IPS-NIHi7 (cell line): ENCODE data around the gene DPYD.

ENCODE experiments used
- DNase-seq: peaks from one replicate; pipeline ENCODE4 v3.0.0; 2012; ENCODE audit warnings: mixed read lengths; ENCODE audit errors: extremely low spot score

DPYD gene

DNA sequence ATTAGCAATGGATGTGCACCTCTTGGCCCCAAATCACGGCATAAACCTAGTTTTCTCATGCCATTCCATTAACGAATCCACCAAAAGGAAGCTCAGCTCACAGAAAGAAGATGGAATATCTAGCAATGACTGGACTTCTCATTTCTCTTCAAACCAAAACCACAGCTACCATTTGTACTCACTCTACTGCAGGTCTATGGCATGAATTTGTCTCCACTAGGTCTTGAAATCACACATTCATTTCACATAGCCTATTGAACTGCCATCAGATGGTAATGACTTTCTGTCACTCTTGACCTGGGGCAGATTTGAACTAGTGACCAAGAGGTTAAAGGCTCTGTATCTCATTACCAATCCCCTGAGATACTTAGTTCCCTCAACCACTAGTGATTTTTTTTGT lies 382.7 kb downstream of the DPYD start:
- no peak for DNase-seq

- DNase-seq: no peak
Observed at GRCh38 chr1:97533358-97533757, 387.5 kb downstream of the DPYD start.

- DNase-seq: no peak
Observed at GRCh38 chr1:97529600-97529999, 391.2 kb downstream of the DPYD start.

DNA sequence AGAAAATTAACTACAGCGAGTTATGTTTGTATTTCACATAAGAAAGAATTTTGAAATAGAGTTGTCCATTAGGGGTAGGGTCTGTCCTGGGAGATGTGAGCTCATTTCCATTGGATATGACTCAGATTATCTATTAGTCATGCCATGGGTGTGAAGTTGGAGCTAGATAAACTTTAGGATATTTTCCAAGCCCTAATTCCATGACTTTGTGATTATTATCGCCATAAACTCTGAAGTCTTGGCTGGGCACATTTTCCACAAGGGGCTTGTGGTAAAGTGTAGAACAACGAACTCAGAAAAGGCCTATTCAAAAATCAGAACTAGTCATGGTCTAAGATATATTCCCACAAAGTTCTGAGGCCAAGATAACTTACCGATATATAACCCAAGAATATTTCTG lies 396.6 kb downstream of the DPYD start:
- no peak for DNase-seq

DNA sequence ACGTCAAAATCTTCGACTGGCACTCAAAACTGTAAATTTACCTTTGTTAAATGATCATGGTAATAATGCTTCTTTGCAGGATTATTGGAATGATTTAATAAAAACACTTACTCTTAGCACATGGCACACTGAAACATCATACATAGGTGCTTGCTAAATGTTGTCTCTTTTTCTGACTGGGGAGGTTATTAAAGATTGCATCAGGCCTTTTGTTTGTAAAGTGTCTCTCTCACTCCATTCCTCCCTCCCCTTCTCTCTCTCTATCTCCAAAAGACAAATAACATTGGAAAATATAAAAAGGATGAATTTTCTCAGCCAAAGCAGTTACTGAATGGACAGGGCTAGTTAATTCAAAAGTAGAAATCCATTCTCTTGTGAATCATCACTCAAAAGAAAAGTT lies 404.2 kb downstream of the DPYD start:
- DNase-seq: no peak

DNA sequence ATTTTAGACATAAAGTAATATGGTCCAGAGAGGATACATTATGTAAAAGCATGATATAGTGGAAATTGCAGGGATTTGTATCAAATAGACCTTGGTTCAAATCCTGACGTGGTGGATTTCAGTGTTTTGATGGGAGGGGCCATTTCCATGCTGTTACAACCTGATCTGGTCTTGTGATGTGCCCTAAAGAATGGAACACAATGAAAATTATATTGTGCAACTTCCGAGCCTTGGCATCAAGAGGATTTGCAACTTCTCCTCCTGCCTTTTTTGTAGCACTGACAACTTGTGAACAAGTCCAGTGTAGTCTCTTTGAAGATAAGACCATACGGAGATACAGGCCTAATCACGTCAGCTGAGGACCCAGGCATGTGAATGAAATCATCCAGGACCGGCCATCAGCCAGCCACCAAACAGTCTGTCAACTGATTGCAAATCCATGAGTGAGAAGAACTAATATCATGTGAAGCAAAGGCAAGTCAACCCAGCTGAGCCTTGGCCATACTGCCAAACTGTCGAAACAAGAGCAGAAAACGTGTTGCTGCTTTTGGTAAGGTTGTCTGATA lies 412.1 kb downstream of the DPYD start:
- no peak for DNase-seq

DNA sequence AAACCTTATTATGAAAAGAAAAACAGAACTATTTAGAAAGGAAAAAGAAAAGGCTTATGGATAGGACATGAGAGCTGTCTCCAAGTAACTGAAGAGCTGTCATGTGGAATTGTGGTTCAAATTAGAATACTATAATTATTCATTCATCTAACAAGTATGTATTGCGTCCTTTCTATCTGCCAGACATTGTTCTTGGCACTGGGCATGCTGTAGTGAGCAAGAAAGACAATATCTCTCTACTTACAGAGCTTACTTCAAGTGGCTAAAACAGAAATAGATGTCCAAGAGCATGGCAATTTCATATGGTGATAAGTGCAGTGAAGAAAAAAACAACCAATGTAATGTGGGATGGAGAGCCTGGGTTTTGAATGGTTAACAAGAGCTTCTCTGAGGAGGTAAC lies 413.0 kb downstream of the DPYD start:
- DNase-seq: no peak

- no peak for DNase-seq
Observed at GRCh38 chr1:97506368-97506767, 414.5 kb downstream of the DPYD start.

- DNase-seq: no peak
Observed at GRCh38 chr1:97505816-97506215, 415.0 kb downstream of the DPYD start.

- no peak for DNase-seq
Observed at GRCh38 chr1:97505289-97505688, 415.5 kb downstream of the DPYD start.

GRCh38 chr1:97502360-97502759 lies 418.5 kb downstream of the DPYD start:
- DNase-seq: no peak

- no peak for DNase-seq
Observed at GRCh38 chr1:97501628-97502027, 419.2 kb downstream of the DPYD start.

DNA sequence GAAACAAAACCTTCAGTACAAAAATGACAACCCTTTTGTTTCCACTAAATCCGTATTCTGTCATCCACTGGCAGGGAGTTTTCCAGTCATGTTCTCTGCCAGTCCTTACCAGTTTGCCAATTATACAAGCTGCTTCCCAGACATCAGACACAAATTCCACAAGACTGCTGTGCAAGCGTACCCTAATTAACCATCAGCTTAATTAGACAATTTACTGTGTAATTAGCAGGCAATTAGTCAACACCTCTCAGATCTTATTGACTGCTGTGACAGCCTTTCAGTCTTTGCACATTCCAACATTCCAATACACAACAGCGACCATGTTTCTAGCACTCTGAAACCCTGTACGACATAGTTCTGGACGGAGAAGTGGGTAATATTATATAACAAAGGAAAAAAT lies 420.1 kb downstream of the DPYD start:
- no peak for DNase-seq

- DNase-seq: no peak
Observed at GRCh38 chr1:97499667-97500066, 421.2 kb downstream of the DPYD start.

DNA sequence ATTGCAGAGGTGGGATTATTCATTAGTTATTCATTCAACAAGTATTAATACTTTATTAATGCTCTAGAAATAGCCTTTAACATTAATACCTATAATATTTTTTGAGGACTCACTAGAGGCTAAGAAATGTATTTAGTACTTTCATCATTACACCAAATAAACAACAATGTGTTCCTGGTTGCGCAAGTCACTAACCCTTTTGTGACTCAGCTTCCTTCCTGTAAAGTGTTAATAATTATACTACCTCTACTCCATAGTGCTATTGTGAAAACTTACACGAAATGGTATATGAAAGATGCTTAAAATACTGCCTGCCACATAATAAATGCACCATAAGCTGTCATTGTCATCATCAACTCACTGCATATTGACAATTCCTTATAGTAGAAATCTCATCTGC lies 431.0 kb downstream of the DPYD start:
- DNase-seq: no peak

DNA sequence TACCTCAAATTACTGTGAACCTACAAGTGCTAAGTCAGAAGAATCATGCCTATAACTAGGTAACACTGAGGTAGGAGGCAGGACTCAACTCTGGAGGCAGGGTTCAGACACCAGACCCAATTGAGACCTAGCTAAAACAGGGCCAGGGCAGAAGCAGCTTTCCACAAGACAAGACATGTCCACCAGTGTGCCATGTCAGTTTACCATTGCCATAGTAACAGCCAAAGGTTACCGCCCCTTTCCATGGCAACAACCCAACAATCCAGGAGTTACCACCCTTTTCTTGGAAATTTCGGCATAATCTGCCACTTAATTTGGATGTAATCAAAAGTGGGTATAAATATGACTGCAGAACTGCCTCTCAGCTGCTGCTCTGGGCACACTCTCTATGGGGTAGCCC lies 432.3 kb downstream of the DPYD start:
- no peak for DNase-seq

GRCh38 chr1:97482022-97482421 lies 438.8 kb downstream of the DPYD start:
- no peak for DNase-seq

DNA sequence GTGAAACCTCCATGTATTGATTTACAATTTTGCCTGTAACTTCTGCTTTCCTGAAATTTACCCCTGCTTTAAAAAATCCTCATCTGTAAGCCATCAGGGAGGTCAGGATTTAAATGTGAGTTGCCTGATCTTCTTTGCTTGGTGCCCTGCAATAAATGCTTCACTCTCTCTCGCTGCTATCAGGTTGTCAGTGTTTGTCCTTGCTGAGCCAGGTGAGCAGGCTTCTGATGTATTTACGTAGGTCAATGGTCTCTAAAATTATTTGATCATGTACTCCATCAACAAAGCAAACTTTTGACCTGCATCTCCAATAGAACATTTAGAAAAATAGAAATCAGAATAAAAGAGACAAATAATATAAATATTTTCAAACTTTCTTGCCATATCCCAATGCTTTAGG lies 453.4 kb downstream of the DPYD start:
- no peak for DNase-seq

DNA sequence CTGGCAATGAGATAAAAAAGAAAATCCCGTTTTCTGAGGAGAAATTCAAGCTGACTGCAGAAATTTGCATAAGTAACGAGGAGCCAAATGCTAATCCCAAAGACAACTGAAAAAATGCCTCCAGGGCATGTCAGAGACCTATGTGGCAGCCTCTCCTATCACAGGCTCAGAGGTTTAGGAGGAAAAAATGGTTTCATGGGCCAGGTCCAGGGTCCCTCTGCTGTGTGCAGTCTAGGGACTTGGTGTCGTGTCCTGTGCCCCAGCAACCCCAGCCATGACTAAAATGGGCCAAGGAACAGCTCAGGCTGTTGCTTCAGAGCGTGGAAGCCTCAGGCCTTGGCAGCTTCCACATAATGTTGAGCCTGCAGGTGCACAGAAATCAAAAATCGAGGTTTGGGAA lies 456.5 kb downstream of the DPYD start:
- DNase-seq: no peak

DNA sequence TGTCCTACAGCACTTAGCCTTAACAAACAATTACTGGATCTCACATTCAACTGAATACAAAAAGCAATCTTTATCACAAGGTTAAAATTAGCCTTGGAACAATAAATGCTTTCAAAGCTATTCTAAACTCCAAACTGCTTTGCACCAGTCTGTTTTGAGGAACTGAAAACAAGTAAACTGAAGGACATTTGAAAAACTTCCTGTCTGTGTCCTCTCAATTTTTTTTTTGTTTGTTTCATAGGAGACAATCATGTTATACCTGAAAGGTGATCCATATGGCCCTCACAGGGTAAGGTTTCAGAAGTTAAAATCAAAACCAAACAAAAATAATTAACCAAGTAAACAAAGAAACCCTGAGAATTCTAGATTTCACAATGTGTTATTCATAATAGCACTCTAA lies 459.1 kb downstream of the DPYD start:
- no peak for DNase-seq

GRCh38 chr1:97457446-97458089 lies 463.3 kb downstream of the DPYD start:
- no peak for DNase-seq

DNA sequence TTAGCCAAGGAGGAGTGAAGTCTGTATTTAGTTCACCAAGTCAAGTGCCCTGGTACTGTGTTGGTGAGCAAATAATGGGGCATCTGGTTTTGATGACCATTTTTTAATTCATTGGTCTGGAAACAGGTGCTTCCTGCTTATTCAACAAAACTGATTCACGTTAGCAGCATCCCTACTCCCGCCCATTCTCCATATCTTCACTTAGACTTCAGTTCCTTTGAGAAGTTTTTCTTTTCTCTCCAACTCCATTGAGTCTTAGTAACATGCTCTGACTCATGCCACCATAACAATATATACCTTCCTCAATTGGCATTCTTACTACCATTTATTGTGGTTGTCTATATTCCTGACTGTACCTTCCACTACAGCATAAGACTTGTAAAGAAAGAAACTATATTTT lies 468.9 kb downstream of the DPYD start:
- DNase-seq: no peak

- DNase-seq: no peak
Observed at GRCh38 chr1:97451046-97451826, 469.6 kb downstream of the DPYD start.
